Suprapubic skin (tissue), 4 donors: ENCODE results near the gene SUSD4. TPM values are rescaled to one million over a fixed set of nuclear protein-coding genes. Genes with fewer than 3 reads are reported as not detected.
"Not testable (repeated sequence)": the region's sequence is repeated elsewhere in the genome, so short reads cannot be mapped to it uniquely, and the experiment has no call there.

Experiments
- DNase-seq, 2 donors: peaks; one replicate each; pipeline ENCODE4 v3.0.0-alpha.2; 2019; ENCODE audit warnings: low spot score in 2 of 2
- H3K27ac ChIP-seq: fragments of 200-600 bp; sonication (generic); one replicate; pipeline ENCODE4 v1.5.1; 2019
- H3K27me3 ChIP-seq: fragments of 200-600 bp; sonication (generic); one replicate; pipeline ENCODE4 v1.5.1; 2019
- H3K36me3 ChIP-seq: fragments of 200-600 bp; sonication (generic); one replicate; pipeline ENCODE4 v1.5.1; 2019
- H3K4me1 ChIP-seq: fragments of 200-600 bp; sonication (generic); one replicate; pipeline ENCODE4 v1.5.1; 2019
- H3K4me3 ChIP-seq: fragments of 200-600 bp; sonication (generic); one replicate; pipeline ENCODE4 v1.5.1; 2019; ENCODE audit warnings: mild to moderate bottlenecking
- H3K9me3 ChIP-seq: fragments of 200-600 bp; sonication (generic); one replicate; pipeline ENCODE4 v1.5.1; 2019
- EP300 ChIP-seq: sonication (generic); formaldehyde crosslinking; IDR thresholded peaks from one replicate; pipeline ENCODE4 v1.6.1; 2017; ENCODE audit warnings: antibody characterized with exemption
- POLR2A ChIP-seq, 2 donors: fragments of 450-650 bp; IDR thresholded peaks; one replicate each; pipeline ENCODE4 v1.6.1; 2017; ENCODE audit warnings: antibody characterized with exemption in 2 of 2, mild to moderate bottlenecking in 2 of 2, moderate library complexity in 2 of 2
- POLR2AphosphoS5 ChIP-seq, 3 donors: sonication (generic); formaldehyde crosslinking; IDR thresholded peaks; one replicate each; pipeline ENCODE4 v1.6.1; 2017; ENCODE audit warnings: antibody characterized with exemption in 3 of 3
- WGBS: methylation state at CpG from one replicate; pipeline ENCODE4 v1.1.5; 2018; 5-methylcytosine and 5-hydroxymethylcytosine counted together
- total RNA-seq, 4 donors: library from RNA; depleted of rRNA; stranded (reverse); fragments of >200 nt; gene quantifications; one replicate each; pipeline ENCODE4 v1.1.0, GENCODE V29; 2016
- TF ChIP-seq, protein P1 (sequence below), 2 donors: fragments of 200-600 bp in 1 of 2; fragments of 450-650 bp in 1 of 2; sonication (generic) in 1 of 2; IDR thresholded peaks; one replicate each; pipeline ENCODE4 v1.5.1; 2016 to 2019; ENCODE audit warnings: antibody characterized with exemption in 2 of 2, mild to moderate bottlenecking in 1 of 2, moderate library complexity in 1 of 2

SUSD4 gene
- total RNA-seq, 4 donors from 2014 or later, result 3.3 to 11.3 (median 6.7) TPM

DNA sequence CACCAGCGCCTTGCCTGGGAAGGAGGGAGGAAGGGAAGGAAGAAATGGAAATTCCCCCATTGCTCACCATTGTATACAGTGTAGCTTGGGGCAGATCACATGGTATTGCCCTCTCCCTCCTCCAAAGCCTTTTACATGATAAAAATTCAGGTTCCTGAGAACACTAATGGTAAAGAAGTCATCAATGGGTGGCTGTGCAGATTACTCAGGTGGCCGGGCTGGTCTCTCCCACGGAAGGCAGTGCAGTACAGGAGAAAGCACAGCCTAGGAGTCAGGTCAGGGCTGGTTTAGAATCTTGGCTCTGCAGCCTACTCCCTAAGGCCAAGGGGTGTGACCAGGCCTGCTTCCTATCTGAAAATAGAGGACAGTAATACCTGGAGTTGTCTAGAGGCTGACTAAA is 107.9 kb downstream of the SUSD4 start:
- no peak for DNase-seq
- H3K4me3 ChIP-seq, result no peak overlapping the region
- 48% methylated on average over 3 of the region's 3 CpGs for WGBS

DNA sequence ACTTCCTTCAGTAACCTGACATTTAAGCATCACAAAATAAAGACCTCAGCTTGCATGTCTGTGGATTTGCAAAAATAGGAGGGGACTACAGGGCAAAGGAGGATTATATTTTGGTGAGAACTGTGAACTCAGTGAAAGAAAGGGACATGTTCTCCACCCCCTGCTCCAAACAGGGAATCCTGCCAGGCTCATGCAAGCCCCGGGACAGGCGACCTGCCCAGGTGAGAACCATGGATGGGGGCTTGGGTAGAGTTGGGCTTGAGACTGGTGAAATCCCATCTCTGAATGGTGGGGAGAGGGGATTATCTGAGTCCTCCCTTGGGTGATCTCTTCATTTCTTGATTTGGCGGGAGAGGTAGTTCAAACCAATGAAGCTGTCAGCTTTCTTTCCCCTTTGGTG is 110.1 kb downstream of the SUSD4 start:
- no peak for DNase-seq
- Histone ChIP-seq H3K4me3 (no peak overlapping the region), H3K27me3 (no peaks in the 10 kb centered on the region), H3K9me3 (no peaks in the 10 kb centered on the region), H3K36me3 (no peaks in the 10 kb centered on the region), H3K4me1 (peaks cover 34% of the 10 kb centered on the region), H3K27ac (no peak overlapping the region)
- 73% methylated on average over 3 of the region's 3 CpGs for WGBS
- TF ChIP-seq, protein P1, sequence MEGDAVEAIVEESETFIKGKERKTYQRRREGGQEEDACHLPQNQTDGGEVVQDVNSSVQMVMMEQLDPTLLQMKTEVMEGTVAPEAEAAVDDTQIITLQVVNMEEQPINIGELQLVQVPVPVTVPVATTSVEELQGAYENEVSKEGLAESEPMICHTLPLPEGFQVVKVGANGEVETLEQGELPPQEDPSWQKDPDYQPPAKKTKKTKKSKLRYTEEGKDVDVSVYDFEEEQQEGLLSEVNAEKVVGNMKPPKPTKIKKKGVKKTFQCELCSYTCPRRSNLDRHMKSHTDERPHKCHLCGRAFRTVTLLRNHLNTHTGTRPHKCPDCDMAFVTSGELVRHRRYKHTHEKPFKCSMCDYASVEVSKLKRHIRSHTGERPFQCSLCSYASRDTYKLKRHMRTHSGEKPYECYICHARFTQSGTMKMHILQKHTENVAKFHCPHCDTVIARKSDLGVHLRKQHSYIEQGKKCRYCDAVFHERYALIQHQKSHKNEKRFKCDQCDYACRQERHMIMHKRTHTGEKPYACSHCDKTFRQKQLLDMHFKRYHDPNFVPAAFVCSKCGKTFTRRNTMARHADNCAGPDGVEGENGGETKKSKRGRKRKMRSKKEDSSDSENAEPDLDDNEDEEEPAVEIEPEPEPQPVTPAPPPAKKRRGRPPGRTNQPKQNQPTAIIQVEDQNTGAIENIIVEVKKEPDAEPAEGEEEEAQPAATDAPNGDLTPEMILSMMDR (IDR thresholded peaks at IDR 0.05), result no peak
- TF ChIP-seq EP300 (no peak), POLR2A (IDR thresholded peaks at IDR 0.05) (no peak)

More for the DNA sequence above, 107.9 kb downstream of the SUSD4 start:
- Histone ChIP-seq H3K4me1 (peaks cover 25% of the 10 kb centered on the region), H3K36me3 (no peaks in the 10 kb centered on the region), H3K27ac (no peak overlapping the region), H3K27me3 (no peaks in the 10 kb centered on the region), H3K9me3 (no peaks in the 10 kb centered on the region)
- TF ChIP-seq, protein P1 (IDR thresholded peaks at IDR 0.05), result no peak
- TF ChIP-seq POLR2A (IDR thresholded peaks at IDR 0.05), result no peak
- TF ChIP-seq EP300, result no peak

DNA sequence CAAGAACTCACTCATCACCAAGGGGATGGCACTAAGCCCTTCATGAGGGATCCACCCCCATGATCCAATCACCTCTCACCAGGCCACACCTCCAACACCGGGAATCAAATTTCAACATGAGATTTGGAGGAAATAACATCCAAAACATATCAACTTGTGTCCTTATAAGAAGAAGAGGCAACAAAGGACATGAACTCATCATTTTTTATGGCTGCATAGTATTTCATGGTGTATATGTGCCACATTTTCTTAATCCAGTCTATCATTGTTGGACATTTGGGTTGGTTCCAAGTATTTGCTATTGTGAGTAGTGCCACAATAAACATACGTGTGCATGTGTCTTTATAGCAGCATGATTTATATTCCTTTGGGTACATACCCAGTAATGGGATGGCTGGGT is 112.6 kb downstream of the SUSD4 start:
- H3K27ac ChIP-seq, H3K36me3 ChIP-seq, H3K9me3 ChIP-seq, H3K27me3 ChIP-seq, DNase-seq, H3K4me3 ChIP-seq: not testable (repeated sequence)
- H3K4me1 ChIP-seq, result peaks cover 27% of the 10 kb centered on the region
- WGBS, result 87% methylated on average over 2 of the region's 2 CpGs

DNA sequence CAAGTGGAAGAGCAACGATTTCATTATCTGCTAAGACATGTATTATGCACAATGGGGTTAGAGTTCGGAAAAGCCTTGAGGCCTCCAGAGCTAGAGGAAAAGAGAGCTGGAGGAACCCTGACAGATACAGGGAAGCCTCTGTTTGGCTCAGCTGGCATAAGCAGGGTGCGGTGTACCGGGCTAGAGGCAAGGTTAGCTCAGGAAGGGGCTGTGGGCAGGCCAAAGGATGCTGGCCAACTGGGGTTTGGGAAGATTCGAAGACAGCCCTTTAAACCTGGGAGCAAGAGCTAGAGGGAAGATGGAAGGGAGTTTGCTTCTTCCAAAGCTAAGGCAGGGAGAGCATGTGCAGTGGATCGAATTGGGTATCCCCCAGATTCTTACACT is 113.4 kb downstream of the SUSD4 start:
- peaks cover 19% of the 10 kb centered on the region for H3K4me1 ChIP-seq
- TF ChIP-seq POLR2A (IDR thresholded peaks at IDR 0.05) (no peak), POLR2AphosphoS5 (IDR thresholded peaks at IDR 0.05) (no peak), EP300 (no peak)
- TF ChIP-seq, protein P1 (IDR thresholded peaks at IDR 0.05), result no peak
- WGBS, result 67% methylated on average over 6 of the region's 6 CpGs
- no peak overlapping the region for H3K4me3 ChIP-seq
- peak overlapping the region; percentile 42 for H3K27ac ChIP-seq
- no peaks in the 10 kb centered on the region for H3K9me3 ChIP-seq
- no peaks in the 10 kb centered on the region for H3K36me3 ChIP-seq
- peak in 1 of 2 donors; percentile 43 for DNase-seq
- H3K27me3 ChIP-seq, result no peaks in the 10 kb centered on the region

DNA sequence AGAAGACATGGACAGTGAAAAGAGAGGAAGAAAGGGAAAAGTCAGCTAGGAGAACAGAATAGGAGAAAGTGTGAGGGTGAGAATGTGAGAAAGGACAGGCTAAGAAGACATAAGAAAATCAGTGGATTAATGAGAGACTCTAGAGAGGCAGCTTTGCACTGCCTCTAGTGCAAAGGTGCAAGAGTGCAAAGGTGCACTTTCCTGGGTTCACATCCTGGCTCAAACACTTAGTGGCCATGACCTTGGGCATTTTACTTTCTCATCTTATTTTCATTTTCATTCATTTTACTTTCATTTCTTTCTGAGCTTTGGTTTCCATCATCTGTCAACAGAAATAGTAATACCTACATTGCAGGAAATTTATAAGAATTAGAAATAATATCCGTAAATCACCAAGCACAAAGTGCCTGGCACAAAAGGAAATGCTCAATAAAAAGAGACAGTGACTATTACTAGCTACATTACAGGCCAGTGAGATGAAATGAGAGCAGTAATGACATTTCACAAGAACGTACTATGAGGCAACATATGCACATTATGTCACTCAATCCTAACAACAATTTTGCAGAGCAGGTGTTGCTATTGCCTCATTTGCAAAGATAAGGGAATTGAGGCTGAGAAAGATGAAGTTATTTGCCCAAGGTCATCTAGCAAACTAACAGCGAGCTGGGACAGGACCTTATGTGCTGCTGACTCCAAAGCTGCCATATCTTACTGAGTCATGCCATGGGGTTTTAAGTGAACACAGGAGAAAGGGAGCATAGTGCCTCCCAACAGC is 113.9 kb downstream of the SUSD4 start:
- H3K4me3 ChIP-seq, result no peak overlapping the region
- WGBS, result 53% methylated on average over 3 of the region's 3 CpGs
- peaks cover 17% of the 10 kb centered on the region for H3K4me1 ChIP-seq
- TF ChIP-seq POLR2AphosphoS5 (IDR thresholded peaks at IDR 0.05) (peak in 2 of 3 donors; percentile 54 to 62), EP300 (no peak)
- TF ChIP-seq, protein P1 (IDR thresholded peaks at IDR 0.05), result no peak
- H3K36me3 ChIP-seq, result no peaks in the 10 kb centered on the region
- no peaks in the 10 kb centered on the region for H3K27me3 ChIP-seq
- no peak for DNase-seq
- no peaks in the 10 kb centered on the region for H3K9me3 ChIP-seq
- peak overlapping the region; percentile 42 for H3K27ac ChIP-seq

DNA sequence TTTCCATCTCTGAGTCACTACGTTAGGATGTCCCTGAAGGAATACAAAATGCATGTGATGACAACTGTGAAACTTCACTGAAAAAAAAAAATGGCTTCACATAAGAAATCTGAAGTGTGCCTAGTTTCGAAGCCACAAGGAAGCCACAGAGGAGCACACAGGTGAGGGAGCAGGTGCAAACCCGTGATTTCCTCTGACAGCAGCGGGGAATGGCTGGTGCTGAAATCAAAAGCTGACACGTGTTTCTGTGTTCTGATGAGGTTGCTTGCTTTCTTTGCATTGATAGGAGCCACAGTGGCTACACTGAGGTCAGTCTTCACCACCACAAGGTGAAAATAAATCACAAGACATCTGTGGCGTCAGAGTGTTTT is 115.2 kb downstream of the SUSD4 start:
- Histone ChIP-seq H3K4me3 (no peak overlapping the region), H3K27ac (no peak overlapping the region), H3K9me3 (no peaks in the 10 kb centered on the region), H3K27me3 (no peaks in the 10 kb centered on the region), H3K4me1 (peaks cover 17% of the 10 kb centered on the region), H3K36me3 (no peaks in the 10 kb centered on the region)
- 67% methylated on average over 6 of the region's 6 CpGs for WGBS
- TF ChIP-seq, protein P1 (IDR thresholded peaks at IDR 0.05), result no peak
- no peak for TF ChIP-seq POLR2AphosphoS5 (IDR thresholded peaks at IDR 0.05)
- no peak for TF ChIP-seq POLR2A (IDR thresholded peaks at IDR 0.05)
- no peak for TF ChIP-seq EP300
- DNase-seq, result peak in 1 of 2 donors; percentile 31
